Stimulated activated CD8-positive, alpha-beta memory T cell treated with anti-CD3 and anti-CD28 coated beads, Interleukin-12 subunit alpha, Interleukin-12 subunit beta, amount 100 ng/mL, for 1 hour (primary cell): ENCODE measurements around the gene TUBA3D.
"Not testable (repeated sequence)": the region's sequence is repeated elsewhere in the genome, so short reads cannot be mapped to it uniquely, and the experiment has no call there.

Experiments used
- DNase-seq: peaks from one replicate; pipeline ENCODE4 v3.0.0-alpha.2; 2020; ENCODE audit warnings: low read depth

Gene TUBA3D

GRCh38 chr2:131514408-131515166 lies 38.7 kb downstream of the TUBA3D start:
- DNase-seq, result not testable (repeated sequence)

DNA sequence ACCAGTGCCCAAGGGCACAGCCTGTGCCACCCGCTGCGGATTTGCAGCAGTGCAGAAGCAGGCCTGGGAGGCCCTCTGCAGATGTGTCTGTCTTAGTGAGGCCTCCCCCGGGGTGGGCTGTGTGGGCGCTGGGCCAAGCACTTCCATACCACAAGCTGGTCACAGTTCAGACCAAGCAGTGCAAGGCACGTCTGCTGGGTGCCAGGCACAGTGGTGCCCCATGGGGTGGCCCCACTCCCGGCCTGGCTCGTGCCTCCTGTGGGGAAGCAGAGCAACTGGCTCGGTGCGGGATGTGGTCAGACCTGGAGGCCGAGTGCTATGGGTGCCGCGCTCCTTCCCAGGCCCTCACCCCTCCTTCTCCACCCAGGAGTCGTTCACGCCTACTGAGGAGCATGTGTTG lies 39.3 kb downstream of the TUBA3D start:
- not testable (repeated sequence) for DNase-seq

DNA sequence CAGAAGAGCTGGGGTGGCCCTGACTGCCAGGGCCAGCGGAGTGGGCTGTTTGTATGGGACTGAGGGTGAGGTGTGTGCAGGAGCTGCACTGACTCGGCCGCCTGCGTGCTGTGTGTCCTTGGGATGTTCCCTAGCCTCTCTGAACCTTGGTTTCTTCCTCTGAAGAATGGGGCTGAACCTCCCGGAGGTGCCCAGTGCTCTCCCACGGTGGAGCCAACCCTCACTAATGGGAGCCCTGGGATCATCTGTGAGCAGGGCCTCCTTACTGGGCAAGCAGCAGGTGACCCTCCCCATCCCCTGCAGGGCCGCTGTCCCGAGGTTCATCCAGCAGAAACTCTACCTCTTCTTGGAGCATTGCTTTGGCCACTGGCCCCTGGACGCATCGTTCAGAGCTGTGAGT lies 40.1 kb downstream of the TUBA3D start:
- DNase-seq, result no peak

GRCh38 chr2:131516621-131517020 lies 40.7 kb downstream of the TUBA3D start:
- not testable (repeated sequence) for DNase-seq

GRCh38 chr2:131517106-131517831 lies 41.4 kb downstream of the TUBA3D start:
- DNase-seq, result no peak

DNA sequence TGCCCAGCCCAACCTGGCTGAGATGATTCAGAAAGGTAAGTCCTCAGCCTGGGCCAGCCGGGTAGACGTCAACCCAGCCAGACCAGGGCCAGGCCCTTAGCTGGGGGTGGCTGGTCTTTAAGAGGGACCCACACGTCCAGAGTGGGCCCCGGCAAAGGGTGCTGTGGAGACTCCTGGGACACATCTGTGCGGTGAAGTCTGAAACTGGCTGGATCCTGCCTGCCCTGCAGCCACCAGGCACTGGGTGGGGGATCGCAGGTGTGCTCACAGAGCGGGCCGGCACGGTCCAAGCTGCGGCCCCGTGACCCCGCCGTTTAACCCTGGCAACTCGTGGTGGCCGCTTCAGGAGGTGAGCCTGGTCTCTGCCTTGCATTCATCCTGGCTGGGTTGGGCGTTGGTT lies 41.9 kb downstream of the TUBA3D start:
- DNase-seq, result not testable (repeated sequence)

- not testable (repeated sequence) for DNase-seq
Measured at GRCh38 chr2:131518531-131518930, 42.6 kb downstream of the TUBA3D start.

- DNase-seq, result no peak
Measured at GRCh38 chr2:131519466-131519865, 43.5 kb downstream of the TUBA3D start.

GRCh38 chr2:131519871-131520470 lies 44.1 kb downstream of the TUBA3D start:
- not testable (repeated sequence) for DNase-seq

- no peak for DNase-seq
Measured at GRCh38 chr2:131520526-131520925, 44.6 kb downstream of the TUBA3D start.

GRCh38 chr2:131521524-131521923 lies 45.6 kb downstream of the TUBA3D start:
- not testable (repeated sequence) for DNase-seq

- DNase-seq, result no peak
Measured at GRCh38 chr2:131521961-131522781, 46.3 kb downstream of the TUBA3D start.

GRCh38 chr2:131525256-131525655 lies 49.3 kb downstream of the TUBA3D start:
- not testable (repeated sequence) for DNase-seq

GRCh38 chr2:131527131-131528001 lies 51.4 kb downstream of the TUBA3D start, which contains the start of gene CCDC74A:
TSS of gene CCDC74A (plus strand) at chr2:131527888. CDS start at chr2:131527971, 83 bp downstream.
- peak; percentile 55 for DNase-seq

DNA sequence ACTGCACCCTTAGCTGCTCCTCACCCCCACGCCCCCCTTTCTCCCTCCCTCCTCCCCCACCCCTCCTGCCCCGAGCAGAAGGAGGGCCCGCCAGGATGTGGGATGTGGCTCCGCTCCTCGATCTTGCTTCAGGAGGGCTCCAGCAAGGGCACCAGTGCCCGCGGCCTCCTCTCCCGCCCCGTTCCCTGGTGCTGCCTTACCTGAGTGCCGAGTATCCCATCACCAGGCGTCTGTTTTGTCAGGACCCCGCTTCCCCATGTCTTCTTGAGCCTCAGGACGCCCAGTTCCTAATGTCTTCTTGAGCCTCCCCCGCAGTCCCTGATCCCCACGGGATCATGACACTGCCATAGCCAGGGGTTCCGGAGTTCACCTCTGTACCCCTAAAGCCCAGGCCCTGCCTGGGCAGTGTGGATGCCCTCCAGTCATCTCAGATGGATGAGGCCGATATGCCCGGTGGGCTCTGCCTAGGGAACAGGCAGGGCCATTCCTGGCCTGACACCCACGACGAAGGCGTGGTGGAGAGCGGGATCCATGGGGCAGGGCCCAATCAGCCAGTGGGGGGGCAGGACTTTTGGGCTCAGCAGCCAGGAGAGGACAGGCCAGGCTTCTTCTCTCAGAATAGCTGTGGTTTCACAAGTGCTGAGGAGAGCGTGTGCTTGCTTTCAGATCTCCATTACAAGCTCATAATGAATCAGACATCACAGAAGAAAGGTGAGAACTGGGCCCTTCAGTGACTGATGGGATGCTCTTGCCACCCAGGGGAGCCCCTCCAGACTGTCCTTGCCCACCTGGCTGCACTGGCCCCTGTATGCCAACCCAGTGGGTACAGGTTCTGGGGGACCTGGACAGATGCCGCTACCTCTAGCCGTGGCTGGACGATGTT lies 53.3 kb downstream of the TUBA3D start:
- DNase-seq, result not testable (repeated sequence)

DNA sequence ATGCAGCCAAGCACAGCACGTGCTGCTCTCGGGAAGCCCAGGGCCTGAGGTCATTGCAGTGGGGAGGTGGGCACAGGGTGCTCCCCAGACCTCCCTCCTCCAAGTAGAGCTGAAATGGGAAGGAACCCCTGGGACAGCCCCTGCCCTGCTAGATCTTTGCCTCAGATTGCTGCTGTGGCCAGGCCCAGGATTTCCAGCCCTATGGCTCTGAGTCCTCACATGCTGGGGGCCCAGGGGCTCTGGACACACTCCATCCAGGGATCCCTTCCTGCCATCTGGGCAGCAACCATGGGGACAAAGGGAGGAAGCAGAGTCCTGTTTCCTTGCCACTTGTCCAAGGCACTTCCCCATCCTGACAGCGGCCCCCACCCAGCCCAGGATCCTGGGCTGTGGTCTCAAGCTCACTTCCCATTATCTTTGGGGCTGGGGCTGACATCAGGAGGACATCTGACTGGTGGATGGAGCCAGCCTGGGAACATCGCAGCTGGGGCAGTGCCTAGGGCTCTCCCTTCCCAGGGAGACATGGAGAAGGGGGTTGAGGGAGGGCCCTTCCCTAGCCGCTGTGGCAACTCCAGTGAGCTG lies 54.0 kb downstream of the TUBA3D start:
- not testable (repeated sequence) for DNase-seq

GRCh38 chr2:131530626-131531344 lies 54.9 kb downstream of the TUBA3D start:
- not testable (repeated sequence) for DNase-seq

DNA sequence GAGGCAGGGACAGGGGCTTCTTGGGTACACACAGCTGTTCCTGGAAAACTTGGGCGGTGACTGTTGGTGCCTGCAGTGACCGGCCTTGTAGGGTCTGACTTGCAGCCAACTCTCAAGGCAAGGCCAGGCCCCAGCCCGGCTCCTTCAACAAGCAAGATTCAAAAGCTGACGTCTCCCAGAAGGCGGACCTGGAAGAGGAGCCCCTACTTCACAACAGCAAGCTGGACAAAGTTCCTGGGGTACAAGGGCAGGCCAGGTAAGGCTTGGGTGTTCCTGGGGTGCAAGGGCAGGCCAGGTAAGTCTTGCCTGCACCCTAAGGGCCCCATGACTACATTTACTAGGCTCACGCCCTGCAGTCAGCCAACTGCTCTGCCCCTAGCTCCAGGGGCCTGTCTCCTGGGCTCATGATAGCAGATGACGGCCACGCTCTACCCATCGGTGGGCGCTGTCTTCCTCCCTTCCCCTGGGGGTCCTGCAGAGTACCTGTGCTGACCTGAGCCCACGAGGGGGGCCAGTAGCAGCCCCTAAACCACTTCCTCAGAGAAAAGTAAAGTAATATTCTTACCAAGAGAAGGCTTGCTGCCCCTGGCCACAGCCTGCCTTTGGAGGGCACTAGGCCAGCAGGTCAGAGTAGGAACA lies 55.7 kb downstream of the TUBA3D start:
- DNase-seq, result not testable (repeated sequence)
